HG03439 (cell line): ENCODE results near the gene NRG4.
"Not testable (repeated sequence)": the region's sequence is repeated elsewhere in the genome, so short reads cannot be mapped to it uniquely, and the experiment has no call there.

Source experiments
- ATAC-seq: cut with Tn5 transposase; IDR thresholded peaks from one replicate; pipeline ENCODE4 v1.9.1; 2021; ENCODE audit warnings: mild to moderate bottlenecking, moderate library complexity; ENCODE audit not compliant: unreplicated experiment

The NRG4 gene, protein sequence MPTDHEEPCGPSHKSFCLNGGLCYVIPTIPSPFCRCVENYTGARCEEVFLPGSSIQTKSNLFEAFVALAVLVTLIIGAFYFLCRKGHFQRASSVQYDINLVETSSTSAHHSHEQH

DNA sequence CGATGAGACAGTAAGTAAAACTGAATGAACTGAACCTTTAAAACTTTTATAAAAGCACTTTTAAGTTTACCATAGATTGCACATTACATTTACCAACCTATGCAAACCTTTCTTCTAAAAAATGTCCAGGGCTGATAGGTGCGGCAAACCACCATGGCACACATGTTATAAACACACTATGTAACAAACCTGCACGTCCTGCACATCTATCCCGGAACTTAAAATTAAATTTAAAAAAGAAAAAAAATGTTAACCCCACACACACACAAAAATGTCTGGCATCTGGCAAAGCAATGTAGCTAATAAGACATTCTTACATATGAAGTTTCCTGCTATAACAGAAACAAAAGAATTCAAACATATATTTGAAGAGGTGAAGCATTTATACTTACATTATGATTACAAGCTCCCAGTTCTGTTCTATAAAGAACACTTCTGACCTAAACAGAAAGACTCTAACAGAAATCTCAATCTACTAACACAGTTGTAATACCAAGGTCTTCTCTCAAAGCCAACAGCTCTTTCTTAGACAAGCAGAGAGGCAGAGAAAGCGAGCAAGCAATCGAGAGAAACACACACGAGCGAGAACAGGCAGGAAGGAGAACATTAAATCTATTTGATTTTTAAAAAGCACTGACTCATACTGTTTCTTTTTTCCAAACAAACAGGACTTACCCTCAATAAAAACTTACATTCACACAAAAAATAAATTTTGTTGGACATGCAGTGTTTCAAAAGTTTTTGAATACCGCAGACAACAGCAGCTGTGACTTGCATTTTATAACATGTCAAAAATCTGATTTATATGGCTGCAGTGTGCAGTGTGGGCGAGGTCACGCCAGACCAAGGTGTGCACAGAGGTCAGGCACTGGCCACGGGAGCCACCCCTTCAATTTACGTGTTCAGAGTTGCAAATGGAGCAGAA lies at the start of gene NRG4:
NRG4 (minus strand) TSS at position 798 of the 925 bp plus-strand sequence. CDS start 1,194 bp downstream, outside the sequence.
- no peak for ATAC-seq

DNA sequence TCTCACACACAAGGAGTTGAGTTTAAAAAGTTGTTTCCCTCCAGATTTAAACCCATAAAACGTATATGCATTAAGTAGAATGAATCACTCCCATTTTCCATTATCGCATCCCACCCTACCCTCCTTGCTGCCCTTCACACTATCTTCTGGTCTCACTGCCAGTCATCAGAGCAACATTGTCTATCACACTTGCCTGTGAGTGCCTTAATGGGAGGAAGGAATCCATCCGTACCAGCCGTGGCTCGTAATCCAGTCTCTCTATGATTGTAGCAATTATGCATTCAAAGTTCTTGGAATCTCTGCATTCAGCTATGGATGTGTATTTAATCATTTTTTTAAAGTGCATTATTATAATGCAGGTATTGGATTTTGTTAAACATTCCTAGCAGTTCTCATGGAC lies 49.5 kb upstream of the NRG4 start:
- no peak for ATAC-seq

DNA sequence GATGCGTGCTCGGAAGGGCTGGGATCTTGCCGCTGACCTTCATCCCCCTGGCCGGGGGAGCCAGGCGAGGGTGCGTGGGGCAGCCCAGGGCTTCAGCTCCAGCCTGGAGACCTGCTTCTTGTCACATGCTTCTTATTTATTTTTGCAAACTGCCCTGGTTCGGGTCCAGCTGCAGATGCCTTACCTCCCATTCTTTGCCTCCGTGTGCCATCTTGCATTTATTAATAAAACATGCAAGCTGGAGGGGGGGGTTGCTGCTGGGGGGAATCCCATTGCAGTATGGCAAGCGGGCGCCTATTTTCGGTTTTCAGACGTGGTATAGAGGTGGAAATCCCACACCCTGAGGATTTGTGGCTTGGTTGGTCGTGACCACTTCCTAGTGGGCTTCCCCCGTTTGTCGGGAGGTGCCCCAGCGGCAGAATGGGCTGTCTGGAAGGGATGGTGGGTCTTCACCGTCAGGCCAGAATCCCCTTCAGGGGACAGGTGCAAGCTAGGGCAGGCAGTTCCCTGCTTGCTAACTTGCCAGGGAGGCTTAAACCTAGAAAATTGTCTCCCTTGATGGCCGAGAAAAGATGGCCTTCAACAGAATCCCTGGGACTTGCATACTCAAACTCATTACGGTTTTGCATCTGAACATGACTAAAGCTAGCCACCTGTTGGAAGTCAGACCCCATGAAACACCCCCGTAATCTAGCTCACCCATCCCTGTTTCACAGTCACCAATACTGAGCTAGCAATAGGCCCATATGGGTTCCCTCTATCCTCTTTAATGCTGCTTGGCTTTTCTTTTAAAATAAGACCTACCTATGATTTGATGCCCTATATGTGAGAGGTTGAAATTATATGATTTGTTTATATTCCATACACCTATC lies 48.1 kb upstream of the NRG4 start:
- no peak for ATAC-seq

DNA sequence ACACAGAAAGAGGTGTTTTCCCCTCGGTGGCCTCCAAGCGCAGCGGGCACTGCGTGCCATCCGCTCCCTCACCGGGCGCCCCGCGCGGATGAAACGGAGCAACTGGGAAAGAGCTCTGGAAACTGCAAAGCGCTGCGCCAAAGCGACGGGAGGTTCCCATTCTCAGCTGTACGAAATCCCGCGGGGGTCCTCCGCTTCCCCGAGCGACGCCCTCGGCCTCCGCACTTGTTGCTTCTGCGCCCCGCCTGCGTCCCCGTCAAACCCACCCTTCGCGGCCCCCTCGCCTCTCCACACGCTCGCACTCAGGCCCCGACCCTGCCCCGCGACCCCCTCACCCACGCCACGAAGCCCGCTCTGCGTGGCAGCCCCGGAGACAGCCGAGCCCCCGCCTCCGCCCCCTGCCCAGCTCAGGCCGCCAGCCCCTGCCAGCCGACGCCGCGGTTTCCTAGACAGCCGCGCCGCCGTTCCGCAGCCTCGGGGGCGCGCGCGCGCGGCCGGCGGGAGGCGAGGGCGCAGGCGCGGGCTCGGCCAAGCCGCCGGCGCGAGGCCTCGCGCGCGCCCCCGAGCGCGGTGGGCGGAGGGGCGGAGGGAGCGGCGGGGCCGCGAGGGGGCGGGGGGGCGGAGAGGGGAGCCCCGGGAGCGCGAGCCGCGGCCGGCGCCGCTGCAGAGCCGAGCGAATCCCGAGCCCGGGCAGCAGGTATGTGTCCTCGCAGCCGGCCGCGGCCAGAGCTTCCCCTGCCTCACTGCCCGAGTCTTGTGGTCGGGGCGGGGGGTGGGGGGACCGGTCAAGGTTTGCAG lies 47.3 kb upstream of the NRG4 start, which contains the start of gene TMEM266:
TMEM266 (plus strand) TSS at position 666 of the 798 bp plus-strand sequence. CDS start 74,279 bp downstream, outside the sequence.
- ATAC-seq = no peak

DNA sequence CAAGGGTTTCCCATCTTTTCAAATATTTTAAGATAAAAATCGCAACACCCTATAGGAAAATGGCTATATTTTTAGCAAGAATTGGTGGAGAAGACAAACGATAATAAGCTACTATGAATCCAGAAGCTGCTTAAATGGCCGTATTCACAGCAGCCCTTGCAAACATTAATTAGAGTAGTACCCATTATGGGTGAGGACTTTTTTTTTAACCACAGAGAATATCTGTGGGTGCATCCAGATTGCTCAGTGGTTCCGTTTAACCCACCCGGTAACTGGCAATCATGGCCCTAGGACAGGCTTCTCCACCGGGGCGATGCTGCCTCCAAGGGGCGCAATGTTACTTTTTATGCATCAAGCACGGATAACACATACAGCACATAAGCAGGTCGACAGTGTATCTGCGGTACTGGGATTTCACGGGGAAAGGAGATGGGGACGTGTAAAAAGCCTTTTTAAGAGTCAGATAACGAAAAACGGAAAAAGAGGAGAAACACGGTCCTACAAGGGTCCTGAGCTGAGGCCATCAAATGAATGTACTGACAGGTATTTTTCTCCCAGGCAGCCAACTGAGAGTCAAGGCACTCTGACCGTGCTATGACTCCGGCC lies 46.6 kb upstream of the NRG4 start:
- ATAC-seq = no peak

DNA sequence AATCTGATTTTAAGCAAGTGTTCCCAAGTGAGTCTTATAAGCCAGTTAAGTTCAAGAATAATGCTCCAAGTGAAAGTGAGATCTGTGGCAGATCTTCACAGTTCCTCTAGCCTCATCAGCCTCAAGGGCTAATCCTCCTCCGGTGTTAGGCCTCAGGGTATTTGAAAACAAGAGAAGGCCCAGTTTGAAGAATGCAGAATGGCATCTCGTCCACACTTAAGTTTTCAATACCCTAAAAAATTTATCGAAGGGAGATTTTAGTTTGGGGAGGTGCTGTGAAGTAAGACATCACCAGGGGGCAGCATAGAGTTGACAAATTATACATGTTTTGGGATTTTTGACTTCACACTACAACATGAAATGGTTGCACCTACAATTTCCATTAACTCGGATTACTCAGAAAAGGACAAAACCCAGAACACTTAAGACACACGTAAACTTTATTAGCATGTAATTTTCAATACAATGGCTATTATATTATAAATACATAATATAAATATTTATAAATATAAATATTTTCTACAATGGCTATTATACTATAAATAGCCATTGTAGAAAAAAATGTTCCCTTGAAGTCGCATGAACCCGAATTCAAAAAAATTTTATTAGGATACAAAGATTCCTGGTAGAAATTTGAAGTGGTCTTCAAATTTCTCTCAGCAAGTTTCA lies 45.2 kb upstream of the NRG4 start:
- ATAC-seq = no peak

DNA sequence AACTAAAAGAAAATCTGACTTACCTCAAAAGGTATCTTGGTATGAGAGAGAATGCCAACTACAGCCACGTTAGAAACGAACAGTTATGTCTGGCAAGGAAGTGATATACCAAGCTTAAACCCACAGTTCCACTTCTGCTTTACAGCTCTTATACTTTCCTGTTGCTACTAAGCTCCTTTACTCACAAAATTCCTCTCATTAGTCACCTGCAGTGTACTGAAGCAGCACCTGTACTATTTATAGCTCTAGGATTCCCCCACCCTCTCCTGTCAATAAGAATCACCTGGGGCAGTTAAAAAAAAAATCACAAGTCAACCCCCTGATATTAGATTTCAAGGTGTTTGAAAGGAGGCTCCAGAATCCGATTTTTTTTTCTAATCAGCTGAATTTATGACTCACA lies 44.7 kb upstream of the NRG4 start:
- ATAC-seq = no peak

DNA sequence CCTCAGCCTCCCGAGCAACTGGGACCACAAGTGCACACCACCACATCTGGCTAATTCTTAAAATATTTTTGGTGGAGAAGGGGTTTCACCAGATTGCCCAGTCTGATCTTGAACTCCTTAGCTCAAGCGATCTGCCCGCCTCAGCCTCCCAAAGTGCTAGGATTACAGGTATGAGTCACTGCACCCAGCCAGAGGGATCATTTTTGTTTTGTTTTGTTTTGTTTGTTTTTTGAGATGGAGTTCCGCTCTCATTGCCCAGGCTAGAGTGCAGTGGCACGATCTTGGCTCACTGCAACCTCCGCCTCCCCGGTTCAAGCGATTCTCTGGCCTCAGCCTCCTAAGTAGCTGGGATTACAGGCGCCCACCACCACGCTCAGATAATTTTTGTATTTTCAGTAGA lies 42.0 kb upstream of the NRG4 start:
- not testable (repeated sequence) for ATAC-seq

DNA sequence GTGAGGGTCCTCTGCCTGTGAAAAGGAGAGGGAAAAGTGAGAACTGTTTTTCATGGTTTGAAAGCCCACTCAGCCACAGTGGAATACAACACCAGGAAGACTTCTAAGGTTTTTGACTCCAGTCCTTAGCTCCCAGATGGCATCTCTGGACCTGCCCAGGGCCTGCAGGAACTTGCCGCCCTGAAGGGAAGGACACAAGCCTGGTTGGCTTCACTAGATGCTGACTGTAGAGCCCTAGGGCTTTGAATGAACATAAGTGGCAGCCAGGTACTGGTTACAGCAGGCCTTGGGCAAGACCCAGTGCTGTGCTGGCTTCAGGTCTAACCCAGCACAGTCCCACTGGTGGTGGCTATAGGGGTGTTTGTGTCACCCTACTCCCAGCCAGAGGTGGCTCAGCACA lies 26.3 kb upstream of the NRG4 start:
- ATAC-seq = no peak

DNA sequence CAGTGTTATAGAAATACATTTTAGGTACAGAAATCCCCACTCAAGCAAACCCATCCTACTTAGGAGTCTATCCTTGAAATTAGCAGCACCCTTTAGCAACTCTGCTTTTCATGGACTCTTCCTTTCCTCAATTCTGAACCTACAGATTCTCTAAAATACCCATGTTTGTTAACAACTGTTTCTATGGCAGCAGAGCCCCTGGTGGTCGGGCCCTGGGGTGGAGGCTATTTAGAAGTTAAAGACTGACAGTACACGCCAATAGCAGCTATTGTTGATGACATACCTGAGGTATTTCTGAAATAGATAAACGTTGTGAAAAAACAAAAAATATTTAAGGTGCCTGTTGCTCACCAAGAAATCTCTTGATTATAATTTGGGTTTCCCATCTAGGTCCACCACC lies 23.4 kb upstream of the NRG4 start:
- no peak for ATAC-seq

DNA sequence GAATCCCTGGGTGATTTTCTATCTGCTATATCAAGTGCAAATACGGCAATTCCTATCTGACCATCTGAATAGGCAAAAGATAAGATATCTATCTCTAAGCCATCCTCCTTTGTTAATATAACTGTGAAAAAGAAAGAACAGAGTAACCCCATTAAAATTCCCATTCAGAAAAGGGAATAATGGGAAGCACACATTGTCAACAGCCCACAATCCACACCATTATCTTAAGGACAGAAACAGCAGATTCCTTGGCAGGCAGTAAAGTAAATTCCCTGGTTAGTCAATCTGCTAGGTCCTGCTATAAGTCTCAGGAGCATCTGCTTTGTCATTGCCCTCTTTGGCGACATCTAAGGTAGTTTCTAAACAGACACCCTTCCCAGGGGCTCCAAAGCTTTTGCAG lies 21.9 kb upstream of the NRG4 start:
- ATAC-seq = no peak

DNA sequence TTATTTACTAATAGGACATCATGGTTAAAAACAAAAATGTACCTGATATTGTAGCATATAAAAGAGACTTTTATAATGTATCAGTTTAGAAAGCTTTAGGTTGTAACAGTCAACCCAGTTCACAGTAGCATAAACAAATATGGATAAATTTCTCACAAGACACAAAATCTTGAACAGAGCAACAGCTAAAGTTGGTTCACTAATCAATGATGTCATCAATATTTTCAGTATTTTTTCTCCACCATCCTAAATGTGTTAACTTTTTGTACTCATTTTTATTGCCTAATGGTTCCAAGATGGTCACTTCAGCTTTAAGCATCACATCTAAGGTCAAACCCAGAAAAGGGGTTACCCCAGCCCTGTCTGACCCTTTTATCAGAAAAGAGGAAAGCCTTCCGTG lies 21.2 kb upstream of the NRG4 start:
- ATAC-seq = no peak

DNA sequence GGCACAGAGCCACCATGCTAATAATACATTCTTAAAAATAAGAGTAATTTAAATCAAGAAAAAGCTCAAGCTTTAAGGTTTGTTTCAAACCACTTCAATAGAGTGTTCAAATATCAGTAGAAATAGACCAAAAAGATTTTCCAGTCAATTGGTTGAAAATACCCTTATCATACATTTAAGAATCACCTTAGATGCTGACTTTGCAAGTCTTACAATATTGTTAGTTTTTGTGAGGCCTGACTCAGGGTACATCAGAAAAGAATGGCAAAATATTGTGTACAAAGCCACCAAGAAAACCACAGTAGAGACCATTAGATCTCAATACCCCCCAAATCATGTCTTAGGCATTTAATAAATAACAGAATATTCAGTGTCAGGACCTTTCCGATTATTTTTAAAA lies 19.8 kb upstream of the NRG4 start:
- ATAC-seq = no peak

DNA sequence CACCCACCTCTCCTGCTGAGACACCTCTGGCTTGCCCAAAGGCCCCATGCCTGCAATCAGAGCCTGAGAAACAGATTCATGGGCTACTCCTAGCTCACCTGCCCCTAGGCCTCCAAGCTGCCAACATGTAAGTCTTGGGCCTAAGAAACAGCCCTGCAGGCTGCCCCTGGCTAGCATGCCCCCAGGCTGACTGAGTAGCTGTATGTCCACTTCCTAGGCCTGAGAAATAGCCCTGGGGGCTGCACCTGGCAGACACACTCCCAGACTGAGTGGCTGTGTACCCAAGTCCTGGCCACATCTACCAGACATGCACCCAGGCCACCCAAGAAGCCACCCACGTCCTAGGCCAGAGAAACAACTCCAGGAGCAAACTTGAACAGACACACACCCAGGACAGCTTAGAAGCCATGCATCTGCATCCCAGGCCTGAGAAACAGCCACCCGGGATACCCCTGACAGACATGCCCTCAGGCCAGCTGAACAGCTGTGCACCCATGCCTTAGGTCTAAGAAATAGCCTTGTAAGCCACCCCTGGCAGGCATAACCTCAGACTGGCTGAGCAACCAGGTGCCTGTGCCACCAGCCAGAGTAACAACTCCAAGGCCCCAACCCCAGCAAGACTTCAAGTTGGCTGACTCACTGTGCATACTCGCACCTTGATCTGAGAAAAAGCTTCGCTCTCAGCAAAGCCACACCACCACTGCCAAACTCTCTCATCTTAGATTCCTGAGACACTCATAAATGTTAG lies 12.0 kb upstream of the NRG4 start:
- ATAC-seq = no peak

DNA sequence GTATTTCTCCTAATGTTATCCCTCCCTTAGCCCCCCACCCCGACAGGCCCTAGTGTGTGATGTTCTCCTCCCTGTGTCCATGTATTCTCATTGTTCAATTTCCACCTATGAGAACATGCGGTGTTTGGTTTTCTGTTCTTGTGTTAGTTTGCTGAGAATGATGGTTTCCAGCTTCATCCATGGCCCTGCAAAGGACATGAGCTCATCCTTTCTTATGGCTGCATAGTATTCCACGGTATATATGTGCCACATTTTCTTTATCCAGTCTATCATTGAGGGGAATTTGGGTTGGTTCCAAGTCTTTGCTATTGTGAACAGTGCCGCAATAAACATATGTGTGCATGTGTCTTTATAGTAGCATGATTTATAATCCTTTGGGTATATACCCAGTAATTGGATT lies 1.2 kb upstream of the NRG4 start:
- ATAC-seq = not testable (repeated sequence)

DNA sequence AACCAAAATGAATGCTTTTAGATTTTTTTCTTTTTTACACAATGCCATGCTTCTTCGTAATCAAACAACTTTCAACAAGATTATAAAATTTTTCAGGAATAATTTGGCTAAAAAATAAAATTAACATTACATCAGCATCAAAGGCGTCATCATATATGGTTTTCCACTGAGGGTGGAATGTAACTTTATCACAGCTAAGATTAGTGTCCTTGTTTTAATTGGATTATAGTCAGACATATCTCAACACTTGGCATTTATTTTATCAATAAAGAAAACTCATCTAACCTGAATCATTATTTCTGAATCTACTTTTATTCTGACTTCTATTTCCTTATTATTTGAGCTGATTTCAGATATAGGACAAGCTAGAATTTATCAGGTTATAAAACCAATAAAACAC lies 1.6 kb downstream of the NRG4 start:
- ATAC-seq = no peak

DNA sequence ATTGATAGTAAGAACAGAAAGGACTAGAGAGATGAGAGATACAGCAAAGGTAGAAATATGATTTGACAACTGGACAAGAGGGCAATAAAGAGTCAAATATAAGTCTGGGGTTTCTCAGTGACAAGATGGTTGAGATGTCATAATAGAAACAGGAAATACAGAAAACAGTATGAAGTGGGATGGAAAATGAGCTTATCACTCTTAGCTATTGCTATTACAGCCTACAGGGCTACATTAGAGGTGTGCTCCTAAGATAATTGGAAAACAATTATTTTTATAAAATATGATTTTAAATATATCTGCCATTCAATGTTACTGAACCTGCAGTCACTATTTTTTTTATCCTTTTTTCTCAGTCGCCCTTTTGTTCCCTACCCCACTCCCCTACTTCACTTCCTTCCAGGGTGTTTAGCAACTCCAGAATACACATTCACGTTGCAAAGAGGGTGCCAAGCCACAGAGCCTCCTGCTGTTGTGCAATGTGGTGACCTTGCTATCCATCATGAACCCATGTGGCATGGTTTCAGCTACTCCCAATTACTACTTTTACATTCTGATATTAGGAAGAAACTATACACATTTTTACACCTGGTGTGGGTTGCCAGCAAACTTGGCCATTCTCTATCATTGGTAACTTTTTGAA lies 6.0 kb downstream of the NRG4 start:
- ATAC-seq = no peak

DNA sequence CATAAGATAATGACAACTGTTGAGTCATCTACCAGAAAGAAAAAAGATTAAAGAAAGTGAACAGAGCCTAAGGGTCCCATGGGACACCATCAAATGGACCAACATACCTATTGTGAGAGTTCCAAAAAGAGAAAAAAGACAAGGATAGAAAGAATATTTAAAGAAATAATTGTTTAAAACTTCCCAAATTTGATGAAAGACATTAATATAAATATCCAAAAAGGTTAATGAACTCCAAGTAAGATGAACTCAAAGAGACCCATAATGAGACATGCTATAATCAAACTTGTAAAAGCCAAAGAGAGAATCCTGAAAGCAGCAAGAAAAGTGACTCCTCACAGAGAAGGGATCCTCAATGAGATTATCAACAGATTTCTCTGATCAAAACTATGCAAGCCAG lies 8.9 kb downstream of the NRG4 start:
- no peak for ATAC-seq

DNA sequence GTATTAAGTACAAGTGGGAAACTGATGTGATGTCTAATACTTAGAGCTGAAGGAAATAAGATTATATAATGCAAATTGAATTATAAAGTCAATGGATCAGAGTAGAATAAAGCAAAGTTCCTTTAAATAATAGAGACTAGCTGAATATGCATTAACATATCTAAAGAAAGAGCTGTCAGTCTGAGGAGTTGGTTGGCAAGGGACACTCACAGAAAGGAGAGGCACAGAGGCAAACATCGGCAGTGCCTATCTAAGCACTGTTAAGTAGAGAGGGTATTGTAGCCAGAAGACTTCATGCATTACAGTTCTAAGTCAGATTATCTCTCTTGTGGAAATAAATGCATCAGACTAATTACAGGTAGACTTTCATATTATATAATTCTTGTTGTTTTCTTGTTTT lies 16.6 kb downstream of the NRG4 start:
- ATAC-seq = no peak
